MG63 (cell line): Measurements from ENCODE around the gene FIS1. TPM values are rescaled to one million over a fixed set of nuclear protein-coding genes. Genes with fewer than 3 reads are reported as not detected.
"Not testable (repeated sequence)": the region's sequence is repeated elsewhere in the genome, so short reads cannot be mapped to it uniquely, and the experiment has no call there.

Source experiments
- DNase-seq: peaks from one replicate; pipeline ENCODE4 v3.0.0-alpha.2; 2020
- H3K27me3 ChIP-seq: fragments of 250-450 bp; sonication (Bioruptor Pico); 2 replicates; pipeline ENCODE4 v1.5.1; 2020; ENCODE audit warnings: mild to moderate bottlenecking, moderate library complexity
- H3K36me3 ChIP-seq: fragments of 250-450 bp; sonication (Bioruptor Pico); 2 replicates; pipeline ENCODE4 v1.5.1; 2020; ENCODE audit warnings: mild to moderate bottlenecking, moderate library complexity
- H3K4me3 ChIP-seq: fragments of 250-450 bp; sonication (Bioruptor Pico); 2 replicates; pipeline ENCODE4 v1.5.1; 2020; ENCODE audit warnings: mild to moderate bottlenecking, moderate library complexity
- H3K9me3 ChIP-seq: fragments of 250-450 bp; sonication (Bioruptor Pico); 2 replicates; pipeline ENCODE4 v1.5.1; 2020; ENCODE audit warnings: mild to moderate bottlenecking, moderate library complexity
- total RNA-seq: library from RNA; depleted of rRNA; stranded (reverse); fragments of >200 nt; shearing (Covaris generic); gene quantifications from 2 replicates; pipeline ENCODE4 v1.2.3, GENCODE V29; 2014; ENCODE audit warnings: low replicate concordance

Gene FIS1
- total RNA-seq, 1 experiment from 2014 or later: 96.4 TPM

DNA sequence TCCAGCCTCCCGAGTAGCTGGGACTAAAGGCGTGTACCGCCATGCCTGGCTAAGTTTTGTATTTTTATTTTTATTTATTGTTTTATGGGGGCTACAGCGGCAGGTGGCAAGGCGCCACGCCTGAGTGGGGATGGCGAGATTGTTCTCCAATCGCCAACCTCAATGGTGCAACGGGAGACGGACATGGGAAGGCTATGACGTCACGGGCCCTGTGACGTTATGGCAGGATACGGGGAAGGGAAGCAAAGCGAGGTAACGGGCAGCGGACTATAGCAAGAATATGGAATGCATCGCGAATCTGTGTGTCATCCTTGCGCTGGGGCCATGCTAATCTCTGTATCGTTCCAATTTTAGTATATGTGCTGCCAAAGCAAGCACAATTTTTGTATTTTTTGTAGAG is 24.8 kb upstream of the FIS1 start:
- no peak overlapping the region for H3K4me3 ChIP-seq
- H3K36me3 ChIP-seq: no peaks in the 10 kb centered on the region
- DNase-seq: no peak
- no peaks in the 10 kb centered on the region for H3K27me3 ChIP-seq
- no peaks in the 10 kb centered on the region for H3K9me3 ChIP-seq

DNA sequence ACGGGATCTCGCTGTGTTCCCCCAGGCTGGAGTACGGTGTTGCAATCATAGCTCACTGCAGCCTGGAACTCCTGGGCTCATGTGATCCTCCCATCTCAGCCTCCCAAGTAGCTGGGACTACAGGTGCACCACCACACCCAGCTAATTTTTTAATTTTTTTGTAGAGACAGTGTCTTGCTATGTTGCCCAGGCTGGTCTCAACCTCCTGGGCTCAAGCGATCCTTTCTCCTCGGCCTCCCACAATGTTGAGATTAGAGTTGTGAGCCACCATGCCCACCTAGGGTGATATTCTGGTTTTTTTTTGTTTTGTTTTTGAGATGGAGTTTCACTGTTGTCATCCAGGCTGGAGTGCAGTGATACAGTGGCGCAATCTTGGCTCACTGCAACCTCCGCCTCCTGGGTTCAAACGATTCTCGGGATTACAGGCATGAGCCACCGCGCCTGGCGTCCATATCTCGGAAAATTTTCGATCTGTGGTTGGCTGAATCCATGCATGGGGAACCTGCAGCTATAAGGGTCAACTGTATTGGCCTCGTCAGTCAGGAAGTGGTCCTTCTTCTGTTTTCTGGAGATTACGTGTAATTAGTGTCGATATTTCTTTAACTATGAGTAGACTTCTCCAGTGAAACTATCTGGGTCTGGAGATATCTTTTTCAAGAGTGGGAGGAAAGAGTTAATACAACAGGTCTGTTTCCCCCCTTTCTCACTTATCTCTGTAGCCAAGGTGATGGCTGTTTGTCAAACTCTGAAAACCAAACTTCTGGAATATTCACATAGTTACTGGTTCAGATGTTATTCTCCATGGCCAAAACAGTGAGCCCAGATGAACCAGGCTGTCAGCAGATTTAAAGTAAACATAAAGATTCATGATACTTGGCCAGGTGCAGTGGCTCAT is 21.0 kb upstream of the FIS1 start:
- Histone ChIP-seq H3K9me3 (no peaks in the 10 kb centered on the region), H3K4me3 (no peak overlapping the region), H3K36me3 (no peaks in the 10 kb centered on the region), H3K27me3 (no peaks in the 10 kb centered on the region)
- DNase-seq: no peak

DNA sequence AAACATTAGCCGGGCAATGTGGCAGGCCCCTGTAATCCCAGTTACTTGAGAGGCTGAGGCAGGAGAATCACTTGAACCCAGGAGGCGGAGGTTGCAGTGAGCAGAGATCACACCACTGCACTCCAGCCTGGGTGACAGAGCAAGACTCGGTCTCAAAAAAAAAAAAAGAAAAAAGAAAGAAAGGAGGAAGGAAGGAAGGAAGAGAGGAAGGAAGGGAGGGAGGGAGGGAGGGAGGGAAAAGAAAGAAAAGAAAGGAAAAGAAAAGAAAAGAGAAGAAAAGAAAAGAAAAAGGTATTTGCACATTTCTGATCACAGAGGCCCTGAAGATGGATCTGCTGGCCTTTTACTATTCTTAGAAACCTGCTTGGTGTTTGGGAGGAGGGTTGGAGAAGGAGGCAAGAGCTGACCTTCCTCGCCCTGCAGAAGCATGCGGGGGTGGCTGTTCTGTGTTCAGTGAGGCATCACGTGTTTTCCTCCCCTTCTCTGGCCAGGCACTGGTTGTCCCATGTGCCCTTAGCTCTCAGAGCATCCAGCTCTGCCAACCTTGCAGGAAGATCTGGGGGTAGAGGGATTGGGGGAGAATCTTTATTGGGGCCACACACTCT is 19.3 kb upstream of the FIS1 start:
- H3K4me3 ChIP-seq, H3K9me3 ChIP-seq, H3K27me3 ChIP-seq, H3K36me3 ChIP-seq, DNase-seq: not testable (repeated sequence)

DNA sequence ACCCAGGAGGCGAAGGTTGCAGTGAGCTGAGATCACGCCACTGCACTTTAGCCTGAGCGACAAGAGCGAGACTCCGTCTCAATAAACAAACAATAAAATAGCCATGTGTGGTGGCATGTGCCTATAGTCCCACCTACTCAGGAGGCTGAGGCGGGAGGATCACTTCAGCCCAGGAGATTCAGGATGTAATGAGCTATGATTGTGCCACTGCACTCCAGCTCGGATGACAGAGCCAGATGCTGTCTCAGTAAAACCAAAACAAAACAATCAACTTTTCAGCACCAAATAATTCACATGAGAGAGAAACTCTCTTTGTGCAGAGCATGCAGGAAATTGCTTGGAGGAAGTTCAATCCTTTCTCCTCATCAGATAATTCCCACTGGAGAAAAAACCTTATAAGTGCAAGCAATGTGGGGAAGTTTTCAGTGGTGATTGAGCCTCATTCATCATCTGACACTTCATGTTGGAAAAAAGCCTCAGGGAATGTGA is 13.4 kb upstream of the FIS1 start:
- Histone ChIP-seq H3K9me3 (no peaks in the 10 kb centered on the region), H3K4me3 (no peak overlapping the region), H3K27me3 (no peaks in the 10 kb centered on the region), H3K36me3 (no peaks in the 10 kb centered on the region)
- no peak for DNase-seq

DNA sequence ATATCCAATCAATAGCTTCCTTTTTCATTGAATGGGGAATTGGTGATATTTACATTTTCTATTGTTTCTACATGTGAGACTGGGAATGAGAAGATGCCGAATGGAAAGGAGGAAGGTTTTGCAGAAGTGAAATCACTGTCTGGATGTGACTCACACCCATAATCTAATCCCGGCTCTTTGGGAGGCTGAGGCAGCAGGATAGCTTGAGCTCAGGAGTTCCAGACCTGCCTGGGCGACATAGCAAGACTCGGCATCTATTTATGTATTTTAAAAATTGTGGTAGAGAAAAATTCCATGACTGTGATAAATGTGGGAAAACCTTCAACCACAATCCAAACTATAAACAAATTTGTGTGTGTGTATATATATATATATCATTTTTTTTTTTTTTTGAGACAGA is 10.9 kb upstream of the FIS1 start:
- H3K4me3 ChIP-seq: no peak overlapping the region
- no peaks in the 10 kb centered on the region for H3K27me3 ChIP-seq
- H3K9me3 ChIP-seq: no peaks in the 10 kb centered on the region
- DNase-seq: peak; percentile 15
- H3K36me3 ChIP-seq: no peaks in the 10 kb centered on the region

DNA sequence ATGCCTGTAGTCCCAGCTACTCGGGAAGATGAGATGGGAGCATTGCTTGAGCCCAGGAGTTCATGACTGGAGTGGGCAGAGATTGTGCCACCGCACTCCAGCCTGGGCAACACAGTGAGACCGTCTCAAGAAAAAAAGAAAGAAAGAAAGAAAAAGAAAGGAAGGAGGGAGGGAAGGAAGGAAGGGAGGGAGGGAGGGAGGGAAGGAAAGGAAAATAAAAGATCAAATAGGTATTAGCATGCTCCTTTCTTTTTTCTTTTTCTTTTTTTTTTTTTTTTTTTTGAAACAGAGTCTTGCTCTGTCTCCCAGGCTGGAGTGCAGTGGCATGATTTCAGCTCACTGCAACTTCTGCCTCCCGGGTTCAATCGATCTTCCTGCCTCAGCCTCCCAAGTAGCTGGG is 8.3 kb upstream of the FIS1 start:
- H3K36me3 ChIP-seq, DNase-seq, H3K4me3 ChIP-seq, H3K9me3 ChIP-seq, H3K27me3 ChIP-seq: not testable (repeated sequence)

DNA sequence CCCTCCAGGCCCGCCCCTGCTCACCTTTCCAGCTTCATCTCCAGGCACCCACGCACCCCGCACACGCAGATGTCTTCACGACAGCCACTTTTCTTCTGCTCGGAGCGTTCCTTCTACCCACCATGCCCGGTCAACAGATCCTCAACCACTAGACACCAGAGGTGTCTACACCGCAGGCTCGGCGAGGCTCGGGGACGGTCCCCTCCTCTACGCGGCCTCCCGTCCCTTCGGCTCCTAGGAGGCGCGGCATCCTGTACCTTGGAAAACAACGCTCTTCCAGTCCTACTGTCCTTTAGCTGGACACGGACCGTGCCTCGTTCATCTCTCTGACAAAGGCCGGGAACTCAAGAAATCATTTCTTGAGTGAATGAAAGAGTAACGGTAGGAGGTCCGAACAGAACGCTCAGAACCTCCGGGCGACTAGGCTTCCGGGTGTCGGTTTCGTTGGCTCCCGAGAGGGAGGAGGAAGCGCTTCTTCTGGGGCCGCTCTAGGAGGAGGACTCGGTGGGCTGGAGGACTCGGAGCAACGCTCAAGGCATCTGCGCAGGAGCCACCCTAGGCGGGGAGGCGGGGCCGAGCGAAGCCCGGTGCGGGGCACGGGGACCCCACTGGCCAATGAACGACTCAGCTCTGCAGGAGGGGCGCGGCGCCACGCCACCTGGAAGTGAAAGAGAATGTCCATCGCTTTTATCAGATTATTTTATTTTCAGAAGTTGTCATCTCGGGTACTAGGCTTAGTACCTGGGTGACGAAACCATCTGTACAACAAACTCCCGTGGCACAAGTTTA is 7.2 kb upstream of the FIS1 start:
- H3K27me3 ChIP-seq: no peaks in the 10 kb centered on the region
- peak overlapping the region; percentile 90 for H3K4me3 ChIP-seq
- no peaks in the 10 kb centered on the region for H3K9me3 ChIP-seq
- no peaks in the 10 kb centered on the region for H3K36me3 ChIP-seq
- DNase-seq: peak; percentile 97

DNA sequence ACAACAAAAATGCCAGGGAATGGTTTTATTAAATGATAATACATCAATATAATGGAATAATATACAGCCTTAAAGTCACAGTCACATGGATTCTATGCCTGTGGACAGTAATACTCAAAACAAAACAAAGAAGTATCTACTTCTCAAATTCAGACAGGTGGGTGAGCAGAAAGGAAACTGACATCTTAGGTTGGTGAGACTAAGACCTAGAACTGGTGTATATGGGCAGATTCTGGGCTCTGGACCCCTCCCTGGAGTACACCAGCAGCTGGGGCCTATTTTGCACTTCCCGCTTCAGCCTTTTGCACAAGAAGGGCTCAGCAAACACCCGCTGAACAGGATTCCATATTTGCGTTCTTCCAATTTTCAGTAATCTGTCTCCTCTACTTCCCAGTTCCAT is 5.4 kb upstream of the FIS1 start:
- DNase-seq: no peak
- Histone ChIP-seq H3K36me3 (0 out of 2 replicates have a peak, but pooled peaks cover 4% of the 10 kb centered on the region), H3K4me3 (no peak overlapping the region)

DNA sequence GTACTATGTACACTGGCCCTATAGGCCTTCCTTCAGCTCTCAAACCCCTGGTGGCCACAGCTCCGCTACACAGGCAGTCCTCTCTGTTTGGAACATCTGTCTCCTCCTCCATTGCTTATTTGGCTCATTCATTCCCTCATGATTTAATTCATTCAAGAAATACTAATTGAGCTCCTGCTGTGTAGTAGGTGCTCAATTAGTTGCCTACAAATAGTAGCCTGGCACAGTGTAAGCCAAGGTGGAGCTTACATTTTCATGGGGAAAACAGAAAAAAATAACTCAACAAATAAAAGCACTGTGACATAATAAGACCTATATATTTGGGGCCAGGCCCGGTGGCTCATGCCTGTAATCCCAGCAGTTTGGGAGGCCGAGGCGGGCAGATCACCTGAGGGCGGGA is 3.4 kb upstream of the FIS1 start:
- Histone ChIP-seq H3K4me3 (no peak overlapping the region), H3K9me3 (no peaks in the 10 kb centered on the region), H3K36me3 (peaks cover 7% of the 10 kb centered on the region; the same call in 1 of the 2 replicates), H3K27me3 (no peaks in the 10 kb centered on the region)
- DNase-seq: no peak

More for the DNA sequence above, 5.4 kb upstream of the FIS1 start:
- no peaks in the 10 kb centered on the region for H3K9me3 ChIP-seq
- no peaks in the 10 kb centered on the region for H3K27me3 ChIP-seq

DNA sequence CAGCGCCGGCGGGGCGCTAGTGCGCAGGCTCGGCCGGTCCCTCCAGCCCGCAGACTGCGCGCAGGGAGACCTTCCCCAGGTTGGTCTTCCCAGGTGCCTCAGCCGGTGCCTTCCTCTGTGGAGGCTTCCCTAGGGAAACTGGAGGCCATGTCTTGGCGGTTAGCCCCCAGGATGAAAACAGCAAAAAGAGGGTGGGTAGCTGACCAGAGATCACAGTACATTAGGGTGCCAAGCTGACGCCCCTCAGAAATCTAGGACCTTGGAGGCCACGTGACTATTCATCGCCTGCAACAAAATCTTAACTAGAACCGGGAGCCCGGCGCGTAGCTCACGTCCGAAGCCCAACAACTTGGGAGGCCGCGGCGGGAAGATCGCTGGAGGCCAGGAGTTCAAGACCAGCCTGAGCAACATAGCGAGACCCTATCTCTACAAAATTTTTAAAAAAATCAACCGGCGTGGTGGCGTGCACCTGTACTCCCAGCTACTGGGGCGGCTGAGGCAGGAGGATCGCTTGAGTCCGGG is 327 bp upstream of the FIS1 start:
- Histone ChIP-seq H3K9me3 (no peaks in the 10 kb centered on the region), H3K27me3 (no peaks in the 10 kb centered on the region), H3K36me3 (peaks cover 7% of the 10 kb centered on the region; the same call in 1 of the 2 replicates), H3K4me3 (peak overlapping the region; percentile 90)
- no peak for DNase-seq

DNA sequence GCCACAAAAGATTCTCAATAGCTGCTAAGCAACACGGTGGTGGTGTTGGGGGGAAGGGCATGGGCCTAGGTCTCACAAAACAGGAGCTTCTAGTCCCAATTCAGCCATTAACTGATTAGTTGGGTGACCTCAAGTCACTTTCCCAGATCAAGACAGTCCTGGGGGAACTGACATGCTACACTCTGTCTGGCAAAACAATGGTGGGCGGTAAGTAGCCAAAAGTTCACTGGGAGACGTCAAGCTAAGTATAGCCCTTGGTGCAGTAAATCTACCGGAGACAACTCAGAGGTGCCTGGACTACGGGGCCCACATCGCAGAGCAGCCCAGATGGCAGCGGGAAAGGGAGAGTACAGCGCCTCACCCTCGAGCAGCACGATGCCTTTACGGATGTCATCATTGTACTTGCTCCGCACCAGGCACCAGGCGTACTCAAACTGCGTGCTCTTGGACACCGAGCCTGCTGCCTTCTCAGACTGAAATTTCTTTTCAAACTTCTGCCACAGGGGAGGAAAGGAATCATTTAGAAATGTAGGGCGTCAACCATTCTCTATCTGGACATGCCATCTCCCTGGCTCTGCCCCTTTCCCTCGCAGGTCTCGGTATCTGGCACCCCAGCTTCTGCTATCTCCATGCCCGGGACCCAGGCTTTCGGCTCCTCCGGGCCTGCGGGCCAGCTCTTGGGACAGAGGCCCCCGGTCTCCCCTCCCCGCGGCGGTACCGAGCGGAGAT is 1.1 kb downstream of the FIS1 start:
- no peak for DNase-seq
- H3K9me3 ChIP-seq: no peaks in the 10 kb centered on the region
- H3K27me3 ChIP-seq: no peaks in the 10 kb centered on the region
- peaks cover 7% of the 10 kb centered on the region; the same call in 1 of the 2 replicates for H3K36me3 ChIP-seq
- peak overlapping the region; percentile 90 for H3K4me3 ChIP-seq

DNA sequence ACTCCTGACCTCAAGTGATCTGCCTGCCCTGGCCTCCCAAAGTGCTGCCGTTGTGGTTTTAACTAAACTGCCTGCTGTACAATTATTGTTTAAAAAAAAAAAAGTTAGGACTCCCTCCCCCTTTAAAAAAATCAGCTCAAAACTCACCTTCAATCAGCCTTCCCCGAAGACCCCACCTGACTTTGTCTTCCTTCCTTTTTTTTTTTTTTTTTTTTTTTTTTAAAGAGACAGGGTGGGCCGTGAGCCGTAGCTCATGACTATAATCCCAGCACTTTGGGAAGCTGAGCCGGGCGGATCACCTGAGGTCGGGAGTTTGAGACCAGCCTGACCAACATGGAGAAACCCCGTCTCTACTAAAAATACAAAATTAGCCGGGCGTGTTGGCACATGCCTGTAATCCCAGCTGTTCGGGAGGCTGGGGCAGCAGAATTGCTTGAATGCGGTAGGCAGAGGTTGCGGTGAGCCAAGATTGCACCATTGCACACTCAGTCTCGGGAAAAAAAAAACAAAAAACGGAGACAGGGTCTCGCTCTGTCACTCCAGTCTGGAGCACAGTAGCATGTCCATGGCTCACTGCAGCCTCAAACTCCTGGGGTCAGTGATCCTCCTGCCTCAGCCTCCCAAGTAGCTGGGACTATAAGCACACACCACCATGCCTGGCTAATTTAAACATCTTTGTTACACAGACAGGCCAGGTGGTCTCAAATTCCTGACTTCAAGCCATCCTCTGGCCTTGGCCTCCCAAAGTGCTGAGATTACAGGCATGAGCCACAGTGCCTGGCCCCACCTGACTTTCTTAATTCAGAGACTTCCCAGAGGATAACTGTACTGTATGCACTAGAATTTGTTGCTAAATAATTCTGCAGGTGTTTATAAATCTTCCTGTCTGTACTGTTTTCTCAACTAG is 3.2 kb downstream of the FIS1 start:
- Histone ChIP-seq H3K4me3 (no peak overlapping the region), H3K36me3 (peaks cover 7% of the 10 kb centered on the region; the same call in 1 of the 2 replicates), H3K9me3 (no peaks in the 10 kb centered on the region), H3K27me3 (no peaks in the 10 kb centered on the region)
- DNase-seq: no peak

DNA sequence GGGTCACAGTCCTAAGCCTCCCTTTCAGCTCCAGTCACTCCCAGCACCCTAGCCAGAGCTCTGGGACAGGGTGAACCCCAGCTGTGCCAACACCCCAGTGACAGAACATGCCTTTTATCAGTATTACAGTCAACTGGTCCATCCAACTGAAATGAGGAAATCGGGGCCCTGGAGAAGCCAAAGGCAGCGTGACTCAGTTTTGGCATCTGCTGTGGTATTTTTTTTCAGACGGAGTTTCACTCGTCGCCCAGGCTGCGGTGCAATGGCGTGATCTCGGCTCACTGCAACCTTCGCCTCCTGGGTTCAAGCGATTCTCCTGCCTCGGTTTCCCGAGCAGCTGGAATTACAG is 3.9 kb downstream of the FIS1 start:
- no peaks in the 10 kb centered on the region for H3K9me3 ChIP-seq
- no peak overlapping the region for H3K4me3 ChIP-seq
- no peak for DNase-seq
- no peaks in the 10 kb centered on the region for H3K27me3 ChIP-seq
- peaks cover 7% of the 10 kb centered on the region; the same call in 1 of the 2 replicates for H3K36me3 ChIP-seq

DNA sequence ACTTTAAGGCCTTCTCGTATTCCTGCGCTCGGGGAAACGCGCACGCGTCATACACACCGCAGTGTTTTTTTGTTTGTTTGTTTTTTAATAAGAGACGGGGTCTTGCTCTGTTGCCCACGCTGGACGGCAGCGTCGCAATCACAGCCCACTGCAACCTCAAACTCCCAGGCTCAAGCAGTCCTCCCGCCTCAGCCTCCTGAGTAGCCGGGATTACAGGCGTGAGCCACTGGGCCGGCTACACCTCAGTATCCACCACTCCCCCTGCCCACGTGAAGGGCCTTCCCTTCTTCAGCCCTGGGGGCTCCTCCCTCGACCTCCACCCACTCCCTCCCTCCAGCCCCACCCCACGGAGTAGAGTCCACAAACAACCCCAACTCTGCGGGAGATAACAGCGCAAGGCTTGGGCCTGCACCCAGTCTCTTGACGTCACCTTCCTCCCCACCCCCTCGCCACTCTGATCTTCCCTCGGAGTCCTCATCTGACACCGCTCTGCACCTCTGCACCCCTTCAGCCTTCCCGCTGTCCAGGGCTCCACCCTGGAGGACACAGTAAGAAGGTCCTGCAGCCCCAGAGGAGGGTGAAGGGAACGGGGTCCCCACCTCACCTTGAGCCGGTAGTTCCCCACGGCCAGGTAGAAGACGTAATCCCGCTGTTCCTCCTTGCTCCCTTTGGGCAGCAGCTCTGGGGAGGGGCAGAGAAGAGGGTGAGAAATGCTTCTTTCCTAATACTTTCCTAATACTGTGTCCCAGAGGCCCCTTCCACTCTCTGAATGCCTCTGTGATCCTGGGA is 4.5 kb downstream of the FIS1 start:
- Histone ChIP-seq H3K4me3 (no peak overlapping the region), H3K36me3 (peaks cover 3% of the 10 kb centered on the region; the same call in 1 of the 2 replicates), H3K9me3 (no peaks in the 10 kb centered on the region), H3K27me3 (no peaks in the 10 kb centered on the region)
- DNase-seq: no peak

DNA sequence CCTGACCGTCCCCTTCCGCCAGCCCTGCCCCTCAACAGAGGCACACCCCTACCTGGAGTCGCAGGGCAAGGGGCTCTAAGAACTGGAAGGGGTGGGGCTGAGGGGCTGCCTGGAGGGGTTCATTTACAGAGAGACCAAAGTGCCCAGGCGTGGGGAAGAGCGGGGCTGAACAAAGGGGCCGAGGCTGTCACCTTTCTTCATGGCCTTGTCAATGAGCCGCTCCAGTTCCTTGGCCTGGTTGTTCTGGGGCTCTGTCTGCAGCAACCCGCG is 5.0 kb downstream of the FIS1 start:
- Histone ChIP-seq H3K9me3 (no peaks in the 10 kb centered on the region), H3K27me3 (no peaks in the 10 kb centered on the region), H3K4me3 (no peak overlapping the region), H3K36me3 (peaks cover 3% of the 10 kb centered on the region; the same call in 1 of the 2 replicates)
- no peak for DNase-seq
